IPS-NIHi7 (cell line): ENCODE measurements around the gene RIGI.
"Not testable (repeated sequence)": the region's sequence is repeated elsewhere in the genome, so short reads cannot be mapped to it uniquely, and the experiment has no call there.

ENCODE experiments used
- DNase-seq: peaks from one replicate; pipeline ENCODE4 v3.0.0; 2012; ENCODE audit warnings: mixed read lengths; ENCODE audit errors: extremely low spot score

RIGI gene

DNA sequence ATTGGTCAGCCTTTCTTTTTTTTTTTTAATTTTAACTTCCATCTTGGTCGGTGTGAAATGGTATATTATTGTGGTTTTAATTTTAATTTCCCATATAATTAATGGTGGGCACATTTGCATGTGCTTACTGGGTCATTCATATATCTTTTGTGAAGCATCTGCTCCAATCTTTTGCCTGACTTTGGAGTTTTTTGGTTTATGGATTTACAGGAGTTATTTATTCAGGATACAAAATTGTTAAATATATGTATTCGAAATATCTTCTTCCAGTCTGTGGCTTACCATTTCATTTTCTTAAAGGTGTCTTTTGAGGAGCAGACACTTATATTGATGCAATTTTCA lies 682 bp upstream of the RIGI start:
- DNase-seq: no peak

DNA sequence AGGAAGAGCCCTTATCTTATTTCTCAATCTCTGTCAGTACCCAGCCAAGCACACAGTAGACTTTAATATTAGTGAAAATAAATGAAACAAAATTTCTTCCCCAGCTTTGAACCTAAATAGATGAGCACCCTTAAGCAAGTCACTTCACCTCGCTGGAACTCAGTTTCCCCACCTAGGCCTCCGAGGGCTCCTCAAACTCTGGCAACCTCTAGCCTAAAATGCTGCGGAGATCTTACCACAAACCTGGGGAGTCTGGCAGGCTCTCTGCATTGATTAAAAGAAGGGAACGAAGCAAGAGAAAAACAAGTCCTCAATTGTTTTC lies 326 bp downstream of the RIGI start:
- no peak for DNase-seq

DNA sequence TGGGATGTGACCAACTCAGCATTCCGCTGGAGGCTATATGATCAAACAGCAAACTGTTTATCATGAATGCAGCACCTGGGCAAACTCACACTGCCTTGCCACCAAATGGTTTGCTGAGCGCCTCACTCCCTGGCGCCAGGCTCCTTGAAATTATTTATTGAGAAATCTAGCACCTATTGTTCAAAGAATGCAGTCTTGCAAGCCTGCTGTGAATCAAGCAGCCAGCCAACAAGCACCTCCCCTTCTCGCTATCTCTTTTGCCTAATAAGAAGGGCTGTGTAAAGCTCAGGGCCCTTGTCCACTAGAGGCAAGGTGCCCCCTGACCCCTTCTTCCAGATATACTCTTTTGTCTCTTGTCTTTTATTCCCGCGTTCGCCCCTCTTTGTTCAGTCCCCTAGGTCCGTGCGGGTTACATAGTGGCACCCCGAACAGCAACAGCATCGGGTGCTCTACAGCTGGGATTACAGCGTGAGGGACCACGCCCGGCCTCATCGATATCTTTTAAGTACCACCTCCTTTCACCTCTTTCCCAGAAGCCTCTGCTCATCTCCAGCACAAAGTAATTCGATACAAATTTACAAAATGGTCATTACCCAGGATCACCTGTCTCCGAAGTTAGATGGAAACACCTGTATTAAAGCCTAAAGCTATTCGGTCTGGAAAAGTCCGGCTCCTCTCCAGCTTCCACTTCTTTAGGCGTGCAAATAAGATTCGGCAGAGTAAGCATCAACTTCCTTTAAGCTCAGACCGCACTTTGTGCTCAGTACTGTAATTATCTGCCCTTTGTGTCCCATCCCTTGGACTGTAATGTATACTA lies 896 bp downstream of the RIGI start:
- DNase-seq: no peak

DNA sequence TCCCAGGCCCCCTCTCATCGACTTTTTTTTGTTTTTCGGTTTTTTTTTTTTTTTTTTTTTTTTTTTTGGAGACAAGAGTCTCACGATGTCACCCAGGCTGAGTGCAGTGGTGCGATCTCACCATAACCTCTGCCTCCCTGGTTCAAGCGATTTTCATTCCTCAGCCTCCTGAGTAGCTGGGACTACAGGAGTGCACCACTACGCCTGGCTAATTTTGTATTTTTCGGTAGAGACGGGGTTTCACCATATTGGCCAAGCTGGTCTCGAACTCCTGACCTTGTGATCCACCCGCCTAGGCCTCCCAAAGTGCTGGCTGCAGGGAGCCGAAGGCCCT lies 1.5 kb downstream of the RIGI start:
- DNase-seq: not testable (repeated sequence)

DNA sequence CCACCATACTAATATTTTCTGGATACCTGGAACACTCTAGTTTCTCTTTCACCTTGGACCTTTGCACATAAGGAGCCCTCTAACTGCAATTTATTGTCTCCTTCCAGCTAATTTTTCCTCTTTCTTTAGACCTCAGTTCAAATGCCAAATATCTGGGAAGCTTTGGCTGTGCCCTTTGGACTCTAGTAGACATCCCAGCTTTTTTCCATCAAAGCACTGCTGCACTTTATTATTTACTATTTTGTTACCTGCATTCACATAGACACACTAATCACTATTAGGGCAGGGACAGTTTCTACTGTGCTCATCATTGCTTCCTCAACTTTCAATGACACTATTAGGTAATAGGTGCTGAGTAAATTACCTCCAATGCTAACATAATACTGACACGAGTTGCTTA lies 2.1 kb downstream of the RIGI start:
- DNase-seq: no peak

DNA sequence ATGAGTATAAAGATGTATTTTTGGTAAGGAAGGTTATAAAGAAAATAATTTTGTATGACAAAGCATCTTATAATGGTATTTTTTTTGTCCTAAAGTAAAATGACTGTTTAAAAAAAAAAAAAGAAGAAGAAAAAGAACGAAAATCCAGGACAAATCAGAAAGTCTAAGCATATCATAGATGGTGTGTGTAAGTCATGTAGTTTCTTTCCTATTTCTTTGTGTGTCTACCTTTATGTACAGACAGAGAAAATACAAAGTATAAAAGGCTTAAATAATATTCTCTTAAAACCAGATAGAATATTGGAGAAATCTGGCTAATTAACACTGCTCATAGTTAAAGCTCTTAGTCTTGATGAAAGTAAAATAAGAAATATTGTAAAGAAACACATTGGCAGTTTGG lies 7.7 kb downstream of the RIGI start:
- DNase-seq: no peak

DNA sequence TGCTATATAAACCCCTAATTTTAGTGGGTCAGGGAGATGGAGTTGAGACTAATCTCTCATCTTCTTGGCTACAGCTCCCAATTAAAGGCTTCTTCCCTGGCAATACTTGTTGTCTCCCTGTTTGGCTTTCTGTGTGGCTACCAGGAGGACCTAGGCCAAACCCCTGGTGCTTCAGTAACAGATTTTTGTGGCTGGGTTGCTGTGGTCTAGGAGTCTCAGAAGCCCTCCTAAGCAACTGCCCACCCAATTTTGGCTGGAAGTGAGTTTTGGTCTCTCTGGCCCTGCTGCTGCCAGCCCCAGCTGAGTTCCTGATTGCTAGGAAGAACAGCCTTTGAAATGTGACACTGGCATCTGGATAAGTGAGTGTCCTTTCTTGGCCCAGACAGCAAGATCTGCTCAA lies 9.8 kb downstream of the RIGI start:
- no peak for DNase-seq

DNA sequence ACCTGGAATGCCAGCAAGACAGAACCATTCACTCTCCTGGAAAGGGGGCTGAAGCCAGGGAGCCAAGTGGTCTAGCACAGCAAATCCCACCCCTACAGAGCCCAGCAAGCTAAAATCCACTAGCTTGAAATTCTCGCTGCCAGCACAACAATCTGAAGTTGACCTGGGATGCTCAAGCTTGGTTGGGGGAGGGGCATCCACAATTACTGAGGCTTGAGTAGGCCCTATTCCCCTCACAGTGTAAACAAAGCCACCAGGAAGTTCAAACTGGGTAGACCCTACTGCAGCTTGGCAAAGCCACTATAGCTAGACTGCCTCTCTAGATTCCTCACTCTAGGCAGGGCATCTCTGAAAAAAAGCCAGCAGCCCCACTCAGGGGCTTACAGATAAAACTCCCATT lies 17.3 kb downstream of the RIGI start:
- no peak for DNase-seq

DNA sequence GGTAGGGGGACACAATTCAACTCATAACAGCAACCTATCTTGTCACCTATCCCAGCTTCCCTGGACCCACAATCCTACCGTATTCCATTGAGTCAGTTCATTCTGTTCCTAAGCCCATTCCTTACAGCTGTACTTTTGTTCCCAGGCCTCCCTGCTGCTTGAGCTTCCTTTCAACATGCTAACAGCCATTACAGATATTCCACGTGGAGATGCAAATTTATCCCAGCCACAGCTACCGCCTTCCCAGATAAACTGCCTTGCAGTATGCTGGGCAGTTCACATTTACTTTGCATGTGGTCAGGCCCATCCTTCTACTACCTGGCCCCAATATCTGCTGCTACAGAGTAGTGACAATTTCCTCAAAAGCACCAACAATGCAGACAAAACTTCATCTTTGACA lies 23.0 kb downstream of the RIGI start:
- no peak for DNase-seq

DNA sequence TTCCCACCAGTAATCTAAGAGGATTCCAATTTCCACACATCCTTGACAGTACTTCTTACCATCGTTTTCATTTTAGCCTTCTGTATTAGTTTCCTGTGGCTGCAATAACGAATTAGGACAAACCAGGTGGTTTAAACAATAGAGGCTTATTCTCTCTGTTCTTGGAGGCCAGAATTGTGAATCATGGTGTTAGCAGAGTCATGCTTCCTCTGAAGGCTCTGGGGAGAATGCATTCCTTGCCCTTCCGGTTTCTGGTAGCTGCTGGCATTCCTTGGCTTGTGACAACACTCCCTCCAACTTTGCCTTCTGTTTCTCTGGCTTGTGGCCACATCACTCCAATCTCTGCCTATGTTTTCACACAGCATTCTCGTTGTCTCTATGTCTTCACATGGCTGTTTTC lies 23.5 kb downstream of the RIGI start:
- no peak for DNase-seq

DNA sequence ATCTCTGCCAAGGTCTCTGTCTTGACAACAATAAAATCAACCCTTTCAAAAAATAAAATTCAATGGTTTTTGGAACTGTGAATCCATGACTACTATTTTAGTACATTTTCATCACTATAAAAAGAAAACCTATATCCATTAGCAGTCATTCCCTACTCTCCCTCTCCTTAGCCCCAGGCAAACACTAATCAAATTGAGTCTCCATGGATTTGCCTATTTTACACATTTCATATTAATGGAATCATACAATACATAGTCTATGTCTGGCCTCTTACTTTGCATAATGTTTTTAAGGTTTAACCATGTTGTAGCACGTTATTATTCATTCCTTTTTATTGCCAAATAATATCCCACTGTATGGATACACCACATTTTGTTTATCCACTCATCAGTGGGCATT lies 24.1 kb downstream of the RIGI start:
- no peak for DNase-seq

DNA sequence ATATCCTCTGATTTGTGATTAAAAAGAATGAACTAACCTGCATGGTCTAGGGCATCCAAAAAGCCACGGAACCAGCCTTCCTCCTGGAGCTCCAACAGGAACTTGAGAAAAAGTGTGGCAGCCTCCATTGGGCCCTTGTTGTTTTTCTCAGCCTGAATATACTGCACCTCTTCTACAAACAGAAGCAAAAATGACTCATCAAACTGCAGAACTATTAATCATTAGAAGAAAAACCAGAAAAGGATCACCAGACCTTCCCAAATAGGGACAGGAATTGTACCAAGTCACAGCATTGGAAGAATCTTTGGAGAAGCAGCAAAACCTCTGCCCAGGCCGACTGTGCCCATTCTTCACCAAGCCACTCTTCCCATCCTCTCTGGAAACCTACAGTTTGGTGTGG lies 25.2 kb downstream of the RIGI start:
- no peak for DNase-seq

DNA sequence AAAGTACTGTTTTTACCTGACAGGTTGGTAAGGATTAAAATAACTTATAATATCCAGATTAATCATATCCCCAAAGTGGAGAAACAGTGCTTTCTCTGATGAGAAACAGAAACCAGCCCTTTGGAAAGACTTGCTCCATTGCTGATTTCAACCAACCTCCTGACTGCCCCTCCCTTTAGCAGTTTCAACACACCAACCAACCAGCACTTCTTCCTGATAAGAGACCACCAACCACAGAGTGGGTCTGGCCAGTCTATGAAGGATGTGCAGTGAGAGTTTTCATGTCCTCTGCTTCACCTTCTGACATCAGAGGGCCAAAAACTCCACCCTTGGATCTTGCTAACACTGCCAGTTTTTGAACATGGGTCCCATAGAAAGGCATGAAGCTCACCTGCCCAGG lies 28.1 kb downstream of the RIGI start:
- DNase-seq: no peak

DNA sequence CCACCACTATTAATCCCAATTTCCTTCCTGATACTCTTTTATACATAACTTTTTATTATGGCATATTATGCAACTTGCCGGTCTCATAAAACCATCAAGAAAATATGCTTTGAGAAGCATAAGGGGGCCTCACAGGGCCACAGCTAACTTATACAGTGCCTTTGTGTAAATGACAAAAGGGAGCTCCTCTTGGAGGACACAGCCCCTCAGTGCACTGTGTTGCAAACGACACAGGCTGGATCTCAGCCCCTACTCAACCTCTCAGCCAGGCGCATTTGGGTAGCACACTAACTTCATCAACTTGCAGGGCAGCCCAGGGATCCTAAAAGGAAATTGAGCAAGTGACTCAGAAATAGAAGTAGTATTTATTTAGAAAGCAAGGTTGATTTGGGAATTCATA lies 35.4 kb downstream of the RIGI start:
- no peak for DNase-seq

DNA sequence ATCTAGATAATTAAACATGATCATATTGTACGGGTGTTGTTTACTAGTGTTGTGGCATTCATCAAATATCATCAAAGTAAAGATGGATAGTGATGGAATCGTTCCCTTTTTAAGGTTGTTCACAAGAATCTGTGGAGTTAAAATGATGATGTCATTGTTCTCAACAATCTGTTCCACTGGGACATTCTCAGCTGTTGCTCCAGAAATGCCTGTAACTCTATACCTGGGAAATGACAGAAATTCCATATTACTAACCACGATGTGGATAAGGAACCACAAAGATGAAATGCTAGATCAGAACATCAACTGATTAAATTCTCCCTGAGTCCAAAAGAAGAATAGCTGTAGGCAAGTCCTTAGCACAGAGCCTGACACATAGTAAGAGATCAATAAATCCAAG lies 38.0 kb downstream of the RIGI start:
- no peak for DNase-seq

DNA sequence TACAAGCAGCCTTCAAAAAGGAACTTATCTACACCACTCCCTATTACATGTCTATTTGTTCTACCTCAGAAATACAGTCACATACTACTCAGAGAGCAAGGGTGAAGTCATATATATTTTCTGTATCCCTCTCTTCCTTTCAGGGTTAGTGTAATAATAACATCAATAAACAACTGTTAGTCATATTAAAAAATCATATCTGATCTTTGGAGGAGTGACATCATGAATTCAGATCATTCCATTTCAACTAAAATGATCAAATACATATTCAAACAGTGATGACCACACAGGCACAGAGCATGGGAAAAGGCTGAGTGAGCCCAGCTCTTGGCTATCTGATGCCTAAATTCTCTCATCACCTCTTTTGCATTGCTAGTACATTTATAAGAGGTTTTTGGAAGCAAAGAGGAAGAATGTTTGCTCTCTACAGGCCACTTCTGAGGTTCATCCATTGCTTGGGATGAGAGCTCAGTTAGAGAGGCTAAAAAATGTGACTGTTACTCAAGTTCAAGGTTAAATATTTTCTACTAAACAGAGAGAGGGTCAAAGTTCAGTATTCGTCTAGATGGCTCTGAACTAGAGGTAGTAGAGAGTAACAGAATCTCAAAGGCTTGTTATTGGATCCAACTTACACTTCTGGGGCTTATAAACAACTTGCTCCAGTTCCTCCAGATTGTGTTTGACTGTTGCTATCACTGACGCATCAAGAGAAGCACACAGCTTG lies 39.0 kb downstream of the RIGI start:
- DNase-seq: no peak

DNA sequence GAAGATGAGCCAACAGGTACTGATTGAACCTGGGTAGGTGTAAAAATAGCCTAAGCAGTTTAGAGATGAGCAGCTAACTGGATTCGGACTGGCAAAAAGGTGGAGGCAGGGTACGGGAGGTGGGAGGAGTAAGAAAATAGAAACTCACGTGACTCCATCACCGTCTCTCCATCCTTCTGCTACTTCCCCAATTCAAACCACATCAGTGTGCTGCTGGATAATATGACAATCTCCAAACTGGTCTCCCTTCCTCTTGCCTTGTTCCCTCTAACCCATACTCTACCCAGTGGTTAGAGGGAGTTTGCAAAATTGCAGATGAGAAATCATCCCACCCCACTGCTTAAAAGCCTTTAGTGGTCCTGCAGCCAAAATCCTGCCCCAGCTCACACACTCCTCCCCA lies 42.7 kb downstream of the RIGI start:
- DNase-seq: no peak
